Loucy (cell line): ENCODE measurements around the gene CLEC14A.

Source experiments
- H2AFZ ChIP-seq: fragments of 200-600 bp; sonication (generic); 2 replicates; pipeline ENCODE4 v1.6.0; 2016; ENCODE audit warnings: antibody characterized with exemption, mild to moderate bottlenecking, low read length, moderate library complexity
- H3F3A ChIP-seq: fragments of 200-600 bp; 2 replicates; pipeline ENCODE4 v1.6.0; 2016; ENCODE audit warnings: antibody characterized with exemption, low read depth, mild to moderate bottlenecking
- H3K27me3 ChIP-seq: fragments of 200-600 bp; sonication (generic); 2 replicates; pipeline ENCODE4 v1.6.1; 2014; ENCODE audit warnings: low read length, mild to moderate bottlenecking; ENCODE audit not compliant: insufficient read depth, poor library complexity, severe bottlenecking
- H3K36me3 ChIP-seq: fragments of 200-600 bp; sonication (generic); 2 replicates; pipeline ENCODE4 v1.6.1; 2016; ENCODE audit warnings: low read length; ENCODE audit not compliant: insufficient read depth
- H3K4me1 ChIP-seq: fragments of 200-600 bp; sonication (generic); 2 replicates; pipeline ENCODE4 v1.5.1; 2014; ENCODE audit warnings: low read length, mild to moderate bottlenecking; ENCODE audit not compliant: insufficient read depth, poor library complexity, severe bottlenecking
- H3K4me2 ChIP-seq: fragments of 200-600 bp; sonication (generic); 2 replicates; pipeline ENCODE4 v1.6.0; 2014; ENCODE audit warnings: antibody characterized with exemption, low read length, low read depth, mild to moderate bottlenecking; ENCODE audit not compliant: poor library complexity, severe bottlenecking
- H3K4me3 ChIP-seq: fragments of 200-600 bp; sonication (generic); 2 replicates; pipeline ENCODE4 v1.5.1; 2014; ENCODE audit warnings: low read length, mild to moderate bottlenecking, mixed read lengths; ENCODE audit not compliant: poor library complexity, severe bottlenecking
- H3K79me2 ChIP-seq: fragments of 200-600 bp; sonication (generic); 2 replicates; pipeline ENCODE4 v1.6.1; 2014; ENCODE audit warnings: low read length; ENCODE audit not compliant: insufficient read depth
- H3K9ac ChIP-seq: fragments of 200-600 bp; sonication (generic); 2 replicates; pipeline ENCODE4 v1.6.0; 2014; ENCODE audit warnings: mild to moderate bottlenecking, low read depth, low read length, moderate library complexity; ENCODE audit not compliant: poor library complexity, severe bottlenecking
- H3K9me2 ChIP-seq: fragments of 200-600 bp; sonication (generic); replicated peaks from 2 replicates; pipeline ENCODE4 v1.6.1; 2016; ENCODE audit warnings: low read depth, low read length, mixed read lengths
- H3K9me3 ChIP-seq: fragments of 200-600 bp; sonication (generic); 2 replicates; pipeline ENCODE4 v1.6.1; 2014; ENCODE audit warnings: mild to moderate bottlenecking, antibody characterized with exemption, low read length, low read depth; ENCODE audit not compliant: insufficient read depth
- H4K20me1 ChIP-seq: fragments of 200-600 bp; sonication (generic); 2 replicates; pipeline ENCODE4 v1.6.0; 2014; ENCODE audit warnings: antibody characterized with exemption, low read length, mild to moderate bottlenecking; ENCODE audit not compliant: insufficient read depth, poor library complexity, severe bottlenecking
- CTCF ChIP-seq: fragments of 200-600 bp; sonication (generic); conservative IDR thresholded peaks from 2 replicates; pipeline ENCODE4 v1.5.1; 2014; ENCODE audit warnings: mild to moderate bottlenecking, antibody characterized with exemption, low read length
- EZH2phosphoT487 ChIP-seq: fragments of 200-600 bp; IDR thresholded peaks from 2 replicates; pipeline ENCODE4 v1.6.1; 2018; ENCODE audit warnings: antibody characterized with exemption, mild to moderate bottlenecking, moderate library complexity, borderline replicate concordance

The CLEC14A gene

GRCh38 chr14:38238332-38238731, 17.6 kb downstream of the CLEC14A start:
- no peak overlapping the region for H3K4me3 ChIP-seq
- no peaks in the 10 kb centered on the region for H3K36me3 ChIP-seq
- no peak overlapping the region for H3K4me2 ChIP-seq
- no peak overlapping the region for H2AFZ ChIP-seq
- TF ChIP-seq CTCF (no peak), EZH2phosphoT487 (no peak)
- H3F3A ChIP-seq: no peaks in the 10 kb centered on the region
- H3K9me2 ChIP-seq: no peaks in the 10 kb centered on the region
- H3K27me3 ChIP-seq: no peaks in the 10 kb centered on the region
- no peaks in the 10 kb centered on the region for H4K20me1 ChIP-seq
- no peaks in the 10 kb centered on the region for H3K79me2 ChIP-seq
- H3K9ac ChIP-seq: no peak overlapping the region
- H3K4me1 ChIP-seq: no peaks in the 10 kb centered on the region
- no peaks in the 10 kb centered on the region for H3K9me3 ChIP-seq

DNA sequence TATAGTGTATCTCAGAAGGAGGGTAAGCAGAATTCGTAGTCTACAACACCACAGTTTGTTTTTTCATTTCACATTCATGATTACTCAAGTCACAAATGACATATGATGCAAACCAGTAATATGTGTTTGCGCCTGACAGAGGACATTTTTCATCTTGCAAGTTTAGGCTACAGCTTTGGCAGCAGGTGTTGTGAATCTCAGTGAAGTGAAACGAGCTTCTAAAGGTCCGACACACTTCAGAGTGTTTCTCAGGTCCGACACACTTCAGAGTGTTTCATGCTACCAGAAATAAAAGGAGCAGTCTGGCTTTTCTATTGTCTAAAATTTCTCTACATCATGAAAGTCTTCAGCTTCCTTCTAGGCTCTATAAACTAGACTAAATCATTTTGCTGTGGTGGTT, 22.7 kb downstream of the CLEC14A start:
- Histone ChIP-seq H3K9me3 (no peaks in the 10 kb centered on the region), H3F3A (no peaks in the 10 kb centered on the region), H3K36me3 (no peaks in the 10 kb centered on the region), H3K9ac (no peak overlapping the region), H3K4me2 (no peak overlapping the region), H4K20me1 (no peaks in the 10 kb centered on the region), H3K4me3 (no peak overlapping the region), H3K9me2 (no peaks in the 10 kb centered on the region), H3K4me1 (no peaks in the 10 kb centered on the region), H2AFZ (no peak overlapping the region), H3K27me3 (no peaks in the 10 kb centered on the region), H3K79me2 (no peaks in the 10 kb centered on the region)
- TF ChIP-seq CTCF (no peak), EZH2phosphoT487 (no peak)

GRCh38 chr14:38226366-38226765, 29.5 kb downstream of the CLEC14A start:
- no peak for TF ChIP-seq EZH2phosphoT487
- no peak for TF ChIP-seq CTCF
- H3K4me2 ChIP-seq: no peak overlapping the region

More at GRCh38 chr14:38226366-38226765, 29.5 kb downstream of the CLEC14A start:
- Histone ChIP-seq H3K79me2 (no peaks in the 10 kb centered on the region), H3K9me3 (no peaks in the 10 kb centered on the region), H4K20me1 (no peaks in the 10 kb centered on the region), H3K9me2 (no peaks in the 10 kb centered on the region), H3K27me3 (peaks cover 4% of the 10 kb centered on the region), H3K4me3 (no peak overlapping the region), H3F3A (no peaks in the 10 kb centered on the region), H3K4me1 (no peaks in the 10 kb centered on the region), H2AFZ (no peak overlapping the region), H3K9ac (no peak overlapping the region), H3K36me3 (no peaks in the 10 kb centered on the region)
